ENCODE measurements around the gene SCT. TPM values are rescaled to one million over a fixed set of nuclear protein-coding genes. Genes with fewer than 3 reads are reported as not detected.

Gene SCT
- polyA plus RNA-seq, 3 donors = not detected

DNA sequence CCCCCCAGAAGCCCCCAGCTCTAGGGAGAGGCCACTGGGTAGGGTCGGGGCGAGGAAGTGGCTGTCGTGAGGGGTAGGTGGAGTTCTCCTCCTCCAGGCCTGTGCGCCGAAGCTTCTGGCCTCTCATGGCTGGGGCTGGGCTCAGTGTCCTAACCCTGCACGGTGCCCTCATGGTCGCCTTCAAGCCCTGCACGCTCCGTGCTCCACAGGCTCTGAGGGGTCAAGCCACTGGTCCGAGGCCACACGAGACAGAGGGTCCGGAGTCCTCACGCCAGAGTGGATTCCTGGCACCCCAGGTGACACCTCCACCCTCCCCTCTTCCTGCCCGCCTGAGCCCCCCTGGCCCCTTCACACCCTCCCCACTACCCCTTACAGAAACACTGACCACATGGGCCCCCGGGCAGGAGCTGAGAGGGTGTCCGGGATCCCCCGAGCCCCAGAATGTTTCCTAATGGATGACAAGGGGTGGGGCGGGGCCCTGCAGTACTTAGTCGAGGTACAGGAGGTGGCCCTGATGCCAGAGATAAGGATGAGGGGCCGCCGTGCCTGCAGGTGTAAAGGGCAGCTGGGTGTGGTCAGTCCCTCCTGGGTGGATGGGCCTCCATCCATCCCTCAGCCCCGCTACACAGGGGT, 1.2 kb downstream of the SCT start:
- Histone ChIP-seq H3K4me1 (ENCODE audit: control insufficient read depth in 1 of 2, insufficient read depth in 2 of 2, low read length in 2 of 2) (peaks cover 10 to 20% of the 10 kb centered on the region in 2 donors), H2AFZ (ENCODE audit: insufficient read depth, low read depth, low read length, poor library complexity, severe bottlenecking) (no peak overlapping the region), H3K4me3 (replicated peaks in 1 of 3; ENCODE audit: low read depth in 2 of 3, low read length in 3 of 3) (no peak overlapping the region), H3K79me2 (ENCODE audit: insufficient read depth, low read length) (no peaks in the 10 kb centered on the region), H3K9me3 (replicated peaks in 1 of 2; ENCODE audit: control insufficient read depth in 1 of 2, insufficient read depth in 1 of 2, low read length in 2 of 2) (no peaks in the 10 kb centered on the region), H4K20me1 (ENCODE audit: insufficient read depth, low read length) (peaks cover 9% of the 10 kb centered on the region), H3K27ac (ENCODE audit: low read depth in 1 of 2, low read length in 2 of 2) (no peak overlapping the region), H3K9ac (ENCODE audit: insufficient read depth, low read length, poor library complexity, severe bottlenecking) (no peak overlapping the region), H3K4me2 (replicated peaks; ENCODE audit: extremely low read depth, low read length, poor library complexity, severe bottlenecking) (no peak overlapping the region), H3K36me3 (replicated peaks in 1 of 2; ENCODE audit: control insufficient read depth in 1 of 2, insufficient read depth in 2 of 2, low read length in 2 of 2) (no peaks in the 10 kb centered on the region), H3K27me3 (ENCODE audit: control insufficient read depth in 2 of 2, insufficient read depth in 2 of 2, low read length in 2 of 2) (peaks cover 6 to 34% of the 10 kb centered on the region in 2 donors)
- H3K36me3 Mint-ChIP-seq = peaks cover 17 to 18% of the 10 kb centered on the region in 2 donors
- peak overlapping the region in 1 of 2 donors; percentile 51 for H3K4me3 Mint-ChIP-seq
- no peak for TF ChIP-seq CTCF (IDR thresholded peaks at IDR 0.05)
- H3K27me3 Mint-ChIP-seq (ENCODE audit: low read depth in 3 of 3) = peaks cover 40 to 47% (median 41%) of the 10 kb centered on the region in 3 donors
- peaks cover 0 to 16% (median 8%) of the 10 kb centered on the region in 7 donors for H3K9me3 Mint-ChIP-seq
- no peak overlapping the region for H3K27ac Mint-ChIP-seq
- peaks cover 26% of the 10 kb centered on the region for H3K4me1 Mint-ChIP-seq
- DNase-seq = no peak
- intact Hi-C loops (cut with micrococcal nuclease) = no loop called here
- WGBS (ENCODE audit: insufficient coverage) = 92% methylated on average over 13 of the region's 22 CpGs

- intact Hi-C loops (cut with micrococcal nuclease) = no loop called here
- no peak for DNase-seq
- Histone ChIP-seq H3K27me3 (ENCODE audit: control insufficient read depth in 2 of 2, insufficient read depth in 2 of 2, low read length in 2 of 2) (peaks cover 6 to 34% of the 10 kb centered on the region in 2 donors), H3K4me2 (replicated peaks; ENCODE audit: extremely low read depth, low read length, poor library complexity, severe bottlenecking) (no peak within 1 kb of the TSS), H3K9me3 (replicated peaks in 1 of 2; ENCODE audit: control insufficient read depth in 1 of 2, insufficient read depth in 1 of 2, low read length in 2 of 2) (no peaks in the 10 kb centered on the region), H3K36me3 (replicated peaks in 1 of 2; ENCODE audit: control insufficient read depth in 1 of 2, insufficient read depth in 2 of 2, low read length in 2 of 2) (no peaks in the 10 kb centered on the region), H3K27ac (ENCODE audit: low read depth in 1 of 2, low read length in 2 of 2) (no peak within 1 kb of the TSS), H2AFZ (ENCODE audit: insufficient read depth, low read depth, low read length, poor library complexity, severe bottlenecking) (no peak within 1 kb of the TSS), H3K4me3 (replicated peaks in 1 of 3; ENCODE audit: low read depth in 2 of 3, low read length in 3 of 3) (no peak within 1 kb of the TSS), H3K79me2 (ENCODE audit: insufficient read depth, low read length) (no peaks in the 10 kb centered on the region), H3K9ac (ENCODE audit: insufficient read depth, low read length, poor library complexity, severe bottlenecking) (no peak within 1 kb of the TSS), H4K20me1 (ENCODE audit: insufficient read depth, low read length) (peaks cover 9% of the 10 kb centered on the region), H3K4me1 (ENCODE audit: control insufficient read depth in 1 of 2, insufficient read depth in 2 of 2, low read length in 2 of 2) (peaks cover 18 to 27% of the 10 kb centered on the region in 2 donors)
- Mint-ChIP-seq H3K36me3 (peaks cover 17 to 18% of the 10 kb centered on the region in 2 donors), H3K27ac (peak within 1 kb of the TSS in 1 of 7 donors; percentile 30), H3K27me3 (ENCODE audit: low read depth in 3 of 3) (peaks cover 39 to 46% (median 40%) of the 10 kb centered on the region in 3 donors), H3K9me3 (peaks cover 0 to 16% (median 8%) of the 10 kb centered on the region in 7 donors), H3K4me3 (peak within 1 kb of the TSS in 1 of 2 donors; percentile 51), H3K4me1 (peaks cover 33% of the 10 kb centered on the region)
- 94% methylated on average over 24 of the region's 33 CpGs for WGBS (ENCODE audit: insufficient coverage)
- no peak for TF ChIP-seq CTCF (IDR thresholded peaks at IDR 0.05)
Measured at GRCh38 chr11:624705-625635, 2.0 kb downstream of the SCT start, which contains the start of gene CDHR5. Gene CDHR5, minus strand, starts transcription at chr11:624955. Its CDS starts 53 bp downstream, at chr11:624902.
